RWPE2 (cell line): ENCODE data around the gene PMM2.

ENCODE experiments used
- ATAC-seq: fragments of 200-7000 bp; cut with Tn5 transposase; 3 replicates; pipeline ENCODE4 v1.9.1; 2021; ENCODE audit warnings: low read depth
- DNase-seq: peaks from one replicate; pipeline ENCODE4 v3.0.0-alpha.2; 2020; ENCODE audit warnings: low spot score
- H3K27ac ChIP-seq: fragments of 450-650 bp; 2 replicates; pipeline ENCODE4 v1.5.1; 2017; ENCODE audit warnings: mild to moderate bottlenecking; ENCODE audit not compliant: poor library complexity, severe bottlenecking
- H3K27me3 ChIP-seq: fragments of 250-450 bp; sonication (Bioruptor Pico); 2 replicates; pipeline ENCODE4 v1.5.1; 2021; ENCODE audit warnings: mild to moderate bottlenecking, moderate library complexity; ENCODE audit not compliant: insufficient read depth, poor library complexity, severe bottlenecking
- H3K36me3 ChIP-seq: fragments of 250-450 bp; sonication (Bioruptor Pico); 2 replicates; pipeline ENCODE4 v1.5.1; 2020; ENCODE audit warnings: low read depth, mild to moderate bottlenecking, moderate library complexity
- H3K4me1 ChIP-seq: fragments of 250-450 bp; sonication (Bioruptor Pico); 2 replicates; pipeline ENCODE4 v1.5.1; 2021; ENCODE audit warnings: mild to moderate bottlenecking, moderate library complexity; ENCODE audit not compliant: insufficient read depth, poor library complexity, severe bottlenecking
- H3K4me3 ChIP-seq: fragments of 250-450 bp; sonication (Bioruptor Pico); 2 replicates; pipeline ENCODE4 v1.5.1; 2021; ENCODE audit warnings: mild to moderate bottlenecking, moderate library complexity; ENCODE audit not compliant: severe bottlenecking
- H3K9me3 ChIP-seq: fragments of 250-450 bp; sonication (Bioruptor Pico); 2 replicates; pipeline ENCODE4 v1.5.1; 2021; ENCODE audit warnings: mild to moderate bottlenecking, moderate library complexity; ENCODE audit not compliant: severe bottlenecking
- TF ChIP-seq, protein P1 (sequence below): fragments of 450-650 bp; IDR thresholded peaks from one replicate; pipeline ENCODE4 v1.5.1; 2017; ENCODE audit warnings: mild to moderate bottlenecking, moderate library complexity; ENCODE audit not compliant: poor library complexity, severe bottlenecking

The PMM2 gene

DNA sequence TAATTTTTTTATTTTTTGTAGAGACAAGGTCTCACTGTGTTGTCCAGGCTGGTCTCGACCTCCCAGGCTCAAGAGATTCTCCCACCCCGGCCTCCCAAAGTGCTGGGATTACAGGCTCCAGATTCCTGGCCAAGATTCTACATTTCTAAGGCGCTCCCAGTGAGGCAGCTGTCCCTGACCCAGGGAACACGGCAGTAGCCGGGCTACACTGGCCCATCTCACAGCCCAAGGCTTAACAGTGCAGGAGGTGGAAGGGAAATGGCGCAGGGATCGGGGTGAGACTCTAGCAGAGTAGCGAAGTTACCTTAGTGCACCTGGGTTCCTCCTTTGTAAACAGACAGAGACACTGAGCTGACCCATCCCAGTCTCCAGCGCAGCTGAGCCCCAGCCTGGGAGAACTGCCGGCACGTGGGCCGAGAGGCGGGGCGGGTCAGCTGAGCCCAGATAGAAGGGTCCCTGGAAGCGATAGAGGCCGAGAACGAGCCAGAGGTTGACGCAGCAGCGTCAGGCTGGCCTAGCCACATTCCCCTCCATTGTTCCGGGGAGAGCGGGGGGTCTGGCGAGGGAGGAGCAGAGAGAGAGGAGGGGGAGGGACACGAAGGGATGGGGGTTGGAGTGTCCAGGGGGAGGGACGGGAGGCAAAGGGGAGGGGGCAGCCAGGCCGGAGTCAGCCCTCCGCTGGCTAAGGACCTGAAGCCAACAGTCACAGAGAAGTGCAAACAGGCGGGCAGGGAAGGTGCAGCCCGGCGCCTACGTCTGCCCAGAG is 68.7 kb downstream of the PMM2 start:
- TF ChIP-seq, protein P1, sequence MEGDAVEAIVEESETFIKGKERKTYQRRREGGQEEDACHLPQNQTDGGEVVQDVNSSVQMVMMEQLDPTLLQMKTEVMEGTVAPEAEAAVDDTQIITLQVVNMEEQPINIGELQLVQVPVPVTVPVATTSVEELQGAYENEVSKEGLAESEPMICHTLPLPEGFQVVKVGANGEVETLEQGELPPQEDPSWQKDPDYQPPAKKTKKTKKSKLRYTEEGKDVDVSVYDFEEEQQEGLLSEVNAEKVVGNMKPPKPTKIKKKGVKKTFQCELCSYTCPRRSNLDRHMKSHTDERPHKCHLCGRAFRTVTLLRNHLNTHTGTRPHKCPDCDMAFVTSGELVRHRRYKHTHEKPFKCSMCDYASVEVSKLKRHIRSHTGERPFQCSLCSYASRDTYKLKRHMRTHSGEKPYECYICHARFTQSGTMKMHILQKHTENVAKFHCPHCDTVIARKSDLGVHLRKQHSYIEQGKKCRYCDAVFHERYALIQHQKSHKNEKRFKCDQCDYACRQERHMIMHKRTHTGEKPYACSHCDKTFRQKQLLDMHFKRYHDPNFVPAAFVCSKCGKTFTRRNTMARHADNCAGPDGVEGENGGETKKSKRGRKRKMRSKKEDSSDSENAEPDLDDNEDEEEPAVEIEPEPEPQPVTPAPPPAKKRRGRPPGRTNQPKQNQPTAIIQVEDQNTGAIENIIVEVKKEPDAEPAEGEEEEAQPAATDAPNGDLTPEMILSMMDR: no peak
- Histone ChIP-seq H3K4me1 (peaks cover 23% of the 10 kb centered on the region), H3K27ac (peak overlapping the region; percentile 77), H3K4me3 (peak overlapping the region; percentile 94), H3K9me3 (no peaks in the 10 kb centered on the region), H3K36me3 (peaks cover 27% of the 10 kb centered on the region), H3K27me3 (no peaks in the 10 kb centered on the region)
- no peak for ATAC-seq
- DNase-seq: no peak

DNA sequence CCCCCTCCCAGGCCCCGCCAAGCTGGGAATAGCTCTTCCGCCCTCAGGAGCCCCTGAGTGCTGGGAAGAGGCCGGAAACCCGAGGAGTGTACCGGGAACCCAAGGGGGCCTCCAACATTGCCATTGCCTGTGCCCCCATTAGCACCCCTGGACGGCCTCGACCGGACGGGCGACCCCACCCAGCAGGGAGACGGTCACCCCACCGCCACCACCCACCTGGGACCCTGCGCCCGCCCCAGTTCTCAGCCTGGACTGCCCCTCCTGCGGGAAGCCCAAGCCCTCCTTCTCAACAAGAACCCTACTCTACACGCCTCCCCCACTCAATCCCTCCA is 69.2 kb downstream of the PMM2 start:
- H3K9me3 ChIP-seq: no peaks in the 10 kb centered on the region
- peaks cover 23% of the 10 kb centered on the region for H3K36me3 ChIP-seq
- H3K4me1 ChIP-seq: peaks cover 24% of the 10 kb centered on the region
- H3K4me3 ChIP-seq: peak overlapping the region; percentile 94
- H3K27ac ChIP-seq: peak overlapping the region; percentile 77
- DNase-seq (no peak), ATAC-seq (no peak)
- TF ChIP-seq, protein P1: no peak
- H3K27me3 ChIP-seq: no peaks in the 10 kb centered on the region

DNA sequence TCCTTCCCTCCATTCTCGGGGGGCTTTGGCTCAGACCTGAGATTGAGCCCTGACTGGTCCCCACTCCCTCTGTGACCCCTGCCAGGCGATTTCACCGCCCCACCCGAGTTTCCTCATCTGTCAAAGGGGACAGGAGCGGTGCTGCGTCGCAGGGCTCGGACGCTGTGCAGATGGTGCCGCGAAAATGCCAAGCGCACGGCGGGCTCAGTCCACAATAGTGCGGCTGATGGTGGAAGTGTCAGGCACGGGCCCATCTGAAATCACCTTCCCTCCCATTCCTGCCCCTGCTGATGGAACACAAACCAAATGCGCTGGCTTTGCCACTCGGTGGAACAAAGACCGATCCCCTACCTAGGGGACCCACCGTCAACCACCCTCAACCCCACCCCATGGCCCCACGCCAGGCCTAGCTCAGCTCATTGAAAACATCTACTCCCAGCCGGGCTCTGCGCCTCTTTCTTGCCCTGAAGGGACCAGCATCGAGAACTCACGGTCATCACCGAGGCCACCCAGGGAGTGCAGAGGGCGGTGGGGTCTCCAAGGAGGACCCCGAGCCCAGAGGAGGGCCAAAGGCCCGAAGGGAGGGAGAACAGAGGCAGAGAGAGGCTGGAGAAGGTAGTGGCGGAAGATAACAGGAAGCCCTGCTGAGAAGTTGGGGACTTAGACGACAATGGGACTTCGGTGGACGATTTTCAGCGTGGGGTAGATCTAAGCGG is 69.7 kb downstream of the PMM2 start:
- TF ChIP-seq, protein P1: no peak
- Histone ChIP-seq H3K27me3 (no peaks in the 10 kb centered on the region), H3K4me1 (peaks cover 24% of the 10 kb centered on the region), H3K36me3 (peaks cover 23% of the 10 kb centered on the region), H3K27ac (peak overlapping the region; percentile 77), H3K9me3 (no peaks in the 10 kb centered on the region), H3K4me3 (peak overlapping the region; percentile 94)
- ATAC-seq (0 out of 3 replicates have a peak, but pooled peaks have one; percentile 6), DNase-seq (no peak)

DNA sequence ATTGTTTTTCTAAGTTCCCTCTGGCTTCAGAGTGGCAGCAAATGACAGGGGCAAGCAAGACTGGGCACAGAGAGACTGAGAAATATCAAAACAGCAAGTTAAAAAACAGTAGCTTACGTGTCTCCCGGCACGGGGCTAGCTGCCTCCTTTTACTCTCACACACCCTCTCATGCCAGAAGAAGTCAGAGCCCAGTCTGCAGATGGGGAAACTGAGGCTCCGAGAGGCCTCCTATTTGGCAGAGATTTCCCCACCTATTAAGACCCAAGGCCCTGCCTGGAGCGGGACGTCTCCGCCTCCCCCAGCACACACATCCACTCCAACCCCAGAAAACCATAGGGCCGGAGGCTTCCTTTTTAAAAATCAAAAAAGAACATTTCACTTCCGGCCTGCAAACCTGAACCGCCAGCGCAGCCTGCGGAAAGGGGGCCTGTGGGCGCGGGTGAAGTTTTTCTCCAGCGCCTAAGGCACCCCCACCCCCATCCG is 70.3 kb downstream of the PMM2 start:
- TF ChIP-seq, protein P1: no peak
- Histone ChIP-seq H3K4me1 (peaks cover 24% of the 10 kb centered on the region), H3K27me3 (no peaks in the 10 kb centered on the region), H3K27ac (peak overlapping the region; percentile 77), H3K36me3 (peaks cover 23% of the 10 kb centered on the region), H3K4me3 (peak overlapping the region; percentile 94), H3K9me3 (no peaks in the 10 kb centered on the region)
- DNase-seq (no peak), ATAC-seq (no peak)
